NOMO-1 treated with DMSO at 0.1 percent for 48 hours (cell line): ENCODE data around the gene SMLR1.

Experiments
- DNase-seq: peaks from one replicate; lab custom pipeline; 2025; ENCODE audit not compliant: unreplicated experiment; lab: John Stamatoyannopoulos, UW

The SMLR1 gene

GRCh38 chr6:130849594-130849993 lies 22.4 kb downstream of the SMLR1 start:
- no peak for DNase-seq

GRCh38 chr6:130851026-130851425 lies 23.8 kb downstream of the SMLR1 start:
- no peak for DNase-seq

GRCh38 chr6:130852844-130853554 lies 25.8 kb downstream of the SMLR1 start:
- no peak for DNase-seq

GRCh38 chr6:130853555-130854183 lies 26.5 kb downstream of the SMLR1 start:
- DNase-seq, result no peak

GRCh38 chr6:130858054-130858453 lies 30.8 kb downstream of the SMLR1 start:
- no peak for DNase-seq

- no peak for DNase-seq
Measured at GRCh38 chr6:130858498-130859160, 31.4 kb downstream of the SMLR1 start.

- DNase-seq, result no peak
Measured at GRCh38 chr6:130859161-130859867, 32.1 kb downstream of the SMLR1 start.

- DNase-seq, result no peak
Measured at GRCh38 chr6:130862370-130862769, 35.2 kb downstream of the SMLR1 start.

GRCh38 chr6:130863415-130864230 lies 36.4 kb downstream of the SMLR1 start:
- DNase-seq, result no peak

GRCh38 chr6:130864344-130864743 lies 37.1 kb downstream of the SMLR1 start:
- DNase-seq, result no peak

- no peak for DNase-seq
Measured at GRCh38 chr6:130865793-130866192, 38.6 kb downstream of the SMLR1 start.

- DNase-seq, result no peak
Measured at GRCh38 chr6:130869681-130870080, 42.5 kb downstream of the SMLR1 start.

GRCh38 chr6:130870179-130870880 lies 43.1 kb downstream of the SMLR1 start:
- no peak for DNase-seq

GRCh38 chr6:130872250-130873095 lies 45.3 kb downstream of the SMLR1 start:
- peak; percentile 27 for DNase-seq

GRCh38 chr6:130873746-130874145 lies 46.5 kb downstream of the SMLR1 start:
- no peak for DNase-seq

- DNase-seq, result no peak
Measured at GRCh38 chr6:130879826-130880225, 52.6 kb downstream of the SMLR1 start.

GRCh38 chr6:130882370-130882769 lies 55.2 kb downstream of the SMLR1 start:
- no peak for DNase-seq

- peak; percentile 66 for DNase-seq
Measured at GRCh38 chr6:130885392-130886192, 58.4 kb downstream of the SMLR1 start.
